GM19467 (cell line): ENCODE measurements around the gene MDFIC.
A peak's percentile ranks its signal among the peaks of the same experiment; 100 is the strongest.

ENCODE experiments used
- ATAC-seq: cut with Tn5 transposase; IDR thresholded peaks from one replicate; pipeline ENCODE4 v1.9.1; 2021; ENCODE audit warnings: mild to moderate bottlenecking, moderate library complexity; ENCODE audit not compliant: unreplicated experiment

MDFIC gene

GRCh38 chr7:114924038-114924712 is 2.3 kb downstream of the MDFIC start:
- no peak for ATAC-seq

DNA sequence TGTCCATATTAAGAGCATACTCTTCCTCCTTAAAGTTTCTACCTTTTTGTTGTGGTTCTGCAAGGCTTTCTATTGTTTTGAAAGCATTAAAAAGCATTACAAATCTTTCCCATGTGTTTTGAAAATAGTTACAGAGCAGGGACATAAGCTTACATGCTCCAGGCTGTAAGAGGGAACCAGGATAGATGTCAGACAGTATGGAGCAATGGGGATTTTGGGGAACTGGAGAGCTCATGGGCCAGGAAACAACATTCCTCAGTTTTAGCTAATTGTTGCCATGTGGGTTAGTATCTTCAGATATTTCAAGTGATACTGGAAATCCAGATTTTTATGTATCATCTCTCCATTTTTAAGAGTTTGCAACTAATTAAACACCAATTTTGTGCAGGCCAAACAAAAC is 3.5 kb downstream of the MDFIC start:
- no peak for ATAC-seq

- no peak for ATAC-seq
Measured at GRCh38 chr7:114928060-114928459, 6.2 kb downstream of the MDFIC start.

- no peak for ATAC-seq
Measured at GRCh38 chr7:114929570-114929969, 7.7 kb downstream of the MDFIC start.

DNA sequence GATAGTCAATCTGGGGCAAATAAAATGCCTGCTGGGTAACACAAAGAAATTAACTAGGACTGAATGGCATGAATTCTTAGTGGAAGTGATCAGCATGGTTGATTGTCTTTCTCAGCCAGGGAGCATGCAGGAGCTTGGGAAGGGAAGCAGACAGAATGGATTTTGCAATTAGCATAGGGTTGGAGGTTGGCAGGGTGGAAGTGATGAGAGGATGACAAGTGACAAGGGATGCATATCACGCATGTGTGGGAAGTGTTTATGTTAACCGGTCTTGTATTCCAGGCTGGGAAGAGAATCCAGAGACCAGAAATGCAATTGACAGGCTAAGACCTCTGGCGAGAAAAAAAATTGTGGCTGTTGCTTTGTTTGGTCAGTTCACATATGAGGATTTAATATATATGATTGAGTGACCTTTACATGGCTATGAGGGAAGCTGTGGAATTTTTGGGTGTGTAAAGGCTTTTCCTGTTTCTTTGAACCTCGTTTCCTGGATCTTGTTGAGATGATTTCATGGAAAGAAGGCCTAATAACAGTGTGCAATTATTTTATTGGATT is 8.3 kb downstream of the MDFIC start:
- ATAC-seq = no peak

DNA sequence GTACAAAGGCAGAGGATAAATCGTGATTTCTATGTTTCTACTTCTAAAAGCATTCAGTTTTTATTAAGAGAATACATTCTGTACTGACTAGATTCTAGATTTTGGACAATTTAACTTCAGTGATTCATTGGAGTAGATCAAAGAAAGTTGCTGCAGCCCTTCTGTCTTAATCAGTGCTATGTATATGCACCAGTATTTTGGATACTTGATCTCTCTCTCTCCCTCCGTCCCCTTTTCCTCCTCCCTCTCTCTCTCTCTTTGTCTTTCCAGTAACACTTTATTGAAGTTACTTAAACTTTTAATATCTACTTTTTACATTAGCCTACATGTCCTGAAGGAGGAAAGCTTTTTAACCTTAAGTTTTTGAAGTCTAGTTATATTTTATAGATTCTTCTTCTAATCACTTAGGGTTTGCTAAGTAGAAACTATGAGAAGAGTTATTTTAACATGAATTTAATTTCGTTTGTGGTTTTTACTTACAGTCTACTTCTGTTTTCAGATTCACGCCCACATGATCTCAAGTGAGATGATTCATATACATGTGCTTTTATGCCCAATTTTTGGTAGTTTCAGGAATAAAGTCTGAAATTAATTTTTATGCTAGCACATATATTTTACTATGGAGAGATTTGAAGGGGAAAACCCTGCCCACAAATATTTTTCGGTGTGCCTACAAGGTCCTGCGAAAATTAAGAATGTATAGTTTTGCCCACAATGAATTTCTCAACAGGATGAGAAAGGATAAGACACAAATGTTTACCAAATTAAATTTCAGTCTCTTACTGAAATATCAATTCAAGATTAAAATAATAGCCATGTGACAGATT is 9.1 kb downstream of the MDFIC start:
- peak; percentile 44 for ATAC-seq

DNA sequence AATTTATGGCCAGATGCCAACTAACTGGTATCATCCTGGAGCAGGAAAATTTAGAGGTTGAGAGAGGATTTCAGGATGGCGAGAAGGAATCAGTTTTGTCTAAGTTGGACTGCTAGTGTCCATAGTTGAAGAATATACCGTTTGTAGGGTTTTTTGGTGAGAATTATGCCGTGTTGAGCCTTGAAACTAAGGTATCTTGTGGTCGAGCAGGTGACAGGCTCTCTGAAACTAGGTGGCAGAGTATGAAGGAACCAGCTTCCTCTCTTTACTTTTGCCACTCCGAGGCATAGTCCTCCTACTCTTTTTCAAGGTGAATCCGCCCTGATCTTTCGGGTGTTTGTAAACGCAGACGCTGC is 9.7 kb downstream of the MDFIC start:
- peak; percentile 81 for ATAC-seq

DNA sequence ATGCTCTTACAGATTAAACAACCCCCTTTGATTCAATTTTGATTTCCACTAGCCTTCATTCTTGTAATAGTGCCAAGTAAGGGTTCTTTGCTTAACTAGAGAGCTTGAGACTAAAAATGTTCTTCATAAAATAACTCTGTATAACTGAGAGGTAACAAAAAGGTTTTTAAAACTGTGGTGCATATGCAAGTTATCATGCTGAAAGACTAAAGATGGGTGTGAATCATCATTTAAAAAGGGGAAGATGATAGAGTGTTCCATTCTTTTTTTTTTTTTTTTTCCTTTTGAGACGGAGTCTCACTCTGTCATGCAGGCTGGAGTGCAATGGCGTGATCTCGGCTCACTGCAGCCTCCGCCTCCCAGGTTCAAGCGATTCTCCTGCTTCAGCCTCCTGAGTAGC is 11.1 kb downstream of the MDFIC start:
- no peak for ATAC-seq

GRCh38 chr7:114933658-114934057 is 11.8 kb downstream of the MDFIC start:
- ATAC-seq = no peak

DNA sequence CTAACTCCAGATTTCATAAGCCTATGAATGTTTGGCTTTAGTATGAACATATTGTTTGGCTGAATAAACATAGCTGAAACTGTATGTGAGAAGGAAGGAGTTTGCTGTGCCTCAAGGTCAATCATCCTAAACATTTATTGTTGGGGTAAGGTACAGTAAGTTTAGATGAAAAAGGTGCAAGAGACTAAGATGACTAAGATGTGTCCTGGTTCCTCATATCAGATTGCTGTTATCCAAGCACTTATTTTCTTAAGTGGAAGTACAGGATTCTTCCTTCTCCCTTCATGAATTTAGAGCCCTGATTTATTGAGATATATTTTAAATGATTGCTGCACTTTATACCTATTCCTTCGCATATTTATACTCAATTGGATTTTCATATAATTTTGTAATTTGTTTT is 12.2 kb downstream of the MDFIC start:
- ATAC-seq = no peak

GRCh38 chr7:114934713-114935112 is 12.8 kb downstream of the MDFIC start:
- no peak for ATAC-seq

- no peak for ATAC-seq
Measured at GRCh38 chr7:114936471-114936870, 14.6 kb downstream of the MDFIC start.

DNA sequence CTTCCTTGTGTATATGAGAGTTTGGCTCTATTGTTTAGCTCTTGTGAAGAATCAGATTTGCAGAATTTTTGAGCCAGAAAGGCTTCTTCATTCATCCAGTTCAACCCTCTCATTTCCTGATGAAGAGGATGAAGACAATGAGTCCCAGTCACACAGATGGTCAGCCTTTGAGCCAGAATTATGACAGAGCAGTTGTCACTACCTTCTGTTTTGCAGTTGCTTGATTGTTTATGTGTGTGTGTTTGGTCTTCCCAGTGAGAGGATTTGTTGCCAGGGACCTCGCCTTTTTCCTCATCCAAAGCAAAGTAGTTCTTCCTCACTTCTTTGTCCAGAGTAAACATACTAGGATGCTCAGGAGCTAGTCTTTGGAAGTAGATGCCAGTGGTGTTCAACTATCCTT is 15.6 kb downstream of the MDFIC start:
- ATAC-seq = no peak

DNA sequence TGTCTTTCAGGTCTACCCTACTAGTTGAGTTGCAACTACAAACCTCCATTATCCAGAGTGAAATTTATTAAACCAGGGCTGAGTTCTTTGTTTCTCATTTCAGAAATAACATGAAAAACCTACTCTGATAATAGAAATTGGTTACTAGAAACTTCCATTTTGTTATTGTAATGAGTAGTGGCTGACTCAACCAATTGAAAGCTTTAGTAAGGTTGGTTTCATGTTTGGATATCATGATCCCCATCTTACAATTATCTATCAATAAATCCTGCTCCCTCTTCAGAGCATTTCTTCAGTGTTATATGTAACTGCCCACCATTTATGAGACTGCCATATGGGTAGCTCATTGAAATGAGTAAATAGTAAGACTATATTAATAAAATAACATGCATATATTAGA is 16.9 kb downstream of the MDFIC start:
- no peak for ATAC-seq

DNA sequence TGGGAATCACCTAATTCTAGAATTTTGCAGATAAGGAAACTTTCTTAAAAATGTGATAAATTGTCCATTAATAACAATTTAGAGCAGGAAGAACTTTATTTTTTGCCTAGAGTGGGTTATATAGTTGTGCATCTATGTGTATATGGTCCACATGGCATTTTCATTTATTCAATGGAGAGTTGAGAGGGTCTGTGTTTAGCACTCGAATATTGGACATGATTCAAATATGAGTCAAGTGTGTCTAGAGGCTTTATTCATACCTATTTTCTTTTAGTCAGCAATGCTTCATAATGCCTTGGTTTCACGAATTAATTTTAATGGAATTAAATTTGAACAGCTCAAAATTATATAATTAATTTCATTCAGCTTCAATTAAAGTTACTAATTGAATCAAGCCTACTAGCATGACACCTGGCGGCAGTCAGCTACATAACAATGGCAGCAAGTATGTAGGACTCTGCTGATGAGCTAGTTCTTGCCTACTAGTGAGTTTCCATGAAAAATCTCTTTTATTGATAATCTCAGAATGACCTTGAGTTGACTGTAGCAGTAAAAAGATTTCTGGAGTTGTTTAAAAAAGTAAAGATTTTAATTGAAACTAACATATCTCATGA is 17.7 kb downstream of the MDFIC start:
- no peak for ATAC-seq

GRCh38 chr7:114940220-114940619 is 18.3 kb downstream of the MDFIC start:
- no peak for ATAC-seq

DNA sequence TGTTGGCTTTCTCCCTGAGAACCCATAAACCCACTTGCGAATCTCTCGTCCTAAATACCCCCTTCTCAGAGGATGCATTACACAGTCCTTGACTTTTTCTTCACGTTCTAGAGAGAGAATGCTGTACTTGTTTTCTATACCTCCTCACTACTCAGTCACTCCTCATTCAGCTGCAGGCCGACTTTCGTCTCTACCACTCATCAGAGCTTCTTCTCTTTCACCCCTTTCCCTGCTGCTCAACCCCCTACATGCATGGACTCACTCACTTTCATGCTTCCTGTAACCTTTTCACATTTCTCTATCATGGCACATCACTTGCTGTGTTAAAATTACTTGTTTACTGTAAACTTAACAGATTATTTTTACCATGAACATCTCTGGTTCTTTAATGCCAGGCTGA is 19.8 kb downstream of the MDFIC start:
- ATAC-seq = no peak

- ATAC-seq = peak; percentile 54
Measured at GRCh38 chr7:114942446-114943175, 20.7 kb downstream of the MDFIC start.

- ATAC-seq = no peak
Measured at GRCh38 chr7:114943530-114943929, 21.6 kb downstream of the MDFIC start.

GRCh38 chr7:114943953-114944744 is 22.3 kb downstream of the MDFIC start:
- no peak for ATAC-seq
